Mucosa of descending colon (tissue), 3 donors: ENCODE results near the gene KRT6B. TPM values are rescaled to one million over a fixed set of nuclear protein-coding genes. Genes with fewer than 3 reads are reported as not detected.

Experiments used
- ATAC-seq: fragments of 200-7000 bp; cut with Tn5 transposase; one replicate; pipeline ENCODE4 v1.9.1; 2020; ENCODE audit warnings: mild to moderate bottlenecking, moderate library complexity
- DNase-seq, 3 donors: peaks; one replicate each; pipeline ENCODE4 v3.0.0-alpha.2; 2020
- H3K36me3 ChIP-seq: fragments of 200-600 bp; one replicate; pipeline ENCODE4 v1.8.0; 2021; ENCODE audit warnings: low read depth, mild to moderate bottlenecking
- H3K4me1 ChIP-seq: fragments of 200-600 bp; one replicate; pipeline ENCODE4 v1.8.0; 2021; ENCODE audit warnings: low read depth, mild to moderate bottlenecking
- H3K4me3 ChIP-seq: fragments of 200-600 bp; one replicate; pipeline ENCODE4 v1.8.0; 2021; ENCODE audit warnings: mild to moderate bottlenecking
- H3K9me3 ChIP-seq: fragments of 200-600 bp; one replicate; pipeline ENCODE4 v1.8.0; 2021; ENCODE audit warnings: mild to moderate bottlenecking
- intact Hi-C, 2 donors: fragments of 100-400 bp; cut with DNase I in 1 of 2; cut with micrococcal nuclease in 1 of 2; formaldehyde crosslinking; loops; one replicate each; pipeline versions ENCODE4 v1.11.0 to v1.11.1; 2022; cut with DNase I, micrococcal nuclease
- total RNA-seq, 3 donors: library from RNA; stranded (reverse); fragmentation: NEBNext Ultra II Directional in 2 of 3; extraction: Animal tissue kit (Norgen Biotek cat#: 25700) in 2 of 3; gene quantifications; one replicate each; pipeline versions ENCODE4 v1.2.1 to v1.2.4, GENCODE V29; 2021 to 2023
- TF ChIP-seq, protein P1 (sequence below): fragments of 200-600 bp; IDR thresholded peaks from one replicate; pipeline ENCODE4 v1.8.0; 2022; ENCODE audit warnings: antibody characterized with exemption, mild to moderate bottlenecking
- donor health status: DM: no; HTN: no; CAD: no; lungs with moderate emphysema.
- donor health status: DM: no; HTN: no; CAD: no.
- donor health status: DM: no; HTN: yes; CAD: no.

The KRT6B gene
- total RNA-seq, 3 donors from 2014 or later: not detected

- no peak overlapping the region for H3K4me3 ChIP-seq
- no peaks in the 10 kb centered on the region for H3K36me3 ChIP-seq
- TF ChIP-seq, protein P1, sequence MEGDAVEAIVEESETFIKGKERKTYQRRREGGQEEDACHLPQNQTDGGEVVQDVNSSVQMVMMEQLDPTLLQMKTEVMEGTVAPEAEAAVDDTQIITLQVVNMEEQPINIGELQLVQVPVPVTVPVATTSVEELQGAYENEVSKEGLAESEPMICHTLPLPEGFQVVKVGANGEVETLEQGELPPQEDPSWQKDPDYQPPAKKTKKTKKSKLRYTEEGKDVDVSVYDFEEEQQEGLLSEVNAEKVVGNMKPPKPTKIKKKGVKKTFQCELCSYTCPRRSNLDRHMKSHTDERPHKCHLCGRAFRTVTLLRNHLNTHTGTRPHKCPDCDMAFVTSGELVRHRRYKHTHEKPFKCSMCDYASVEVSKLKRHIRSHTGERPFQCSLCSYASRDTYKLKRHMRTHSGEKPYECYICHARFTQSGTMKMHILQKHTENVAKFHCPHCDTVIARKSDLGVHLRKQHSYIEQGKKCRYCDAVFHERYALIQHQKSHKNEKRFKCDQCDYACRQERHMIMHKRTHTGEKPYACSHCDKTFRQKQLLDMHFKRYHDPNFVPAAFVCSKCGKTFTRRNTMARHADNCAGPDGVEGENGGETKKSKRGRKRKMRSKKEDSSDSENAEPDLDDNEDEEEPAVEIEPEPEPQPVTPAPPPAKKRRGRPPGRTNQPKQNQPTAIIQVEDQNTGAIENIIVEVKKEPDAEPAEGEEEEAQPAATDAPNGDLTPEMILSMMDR: no peak
- H3K4me1 ChIP-seq: no peaks in the 10 kb centered on the region
- intact Hi-C loops: no loop called here
- DNase-seq: no peak
- peak; percentile 31 for ATAC-seq
- no peaks in the 10 kb centered on the region for H3K9me3 ChIP-seq
These were observed 7.0 kb downstream of the KRT6B start for GRCh38 chr12:52444647-52445595.

DNA sequence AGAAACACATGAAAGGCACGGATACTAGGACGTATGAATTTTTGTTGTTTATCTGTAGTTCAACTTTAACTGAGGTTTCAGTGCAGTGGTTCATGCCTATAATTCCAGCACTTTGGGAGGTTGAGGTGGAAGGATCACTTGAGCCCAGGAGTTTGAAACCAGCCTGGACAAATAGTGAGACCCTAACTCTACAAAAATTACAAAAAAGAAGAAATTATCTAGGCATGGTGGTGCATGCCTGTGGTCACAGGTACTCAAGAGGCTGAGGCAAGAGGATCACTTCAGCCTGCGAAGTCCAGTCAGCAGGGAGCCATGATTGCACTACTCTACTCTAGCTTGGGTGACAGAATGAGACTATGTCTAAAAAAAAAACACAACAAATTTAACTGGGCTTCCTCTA is 8.0 kb downstream of the KRT6B start:
- DNase-seq (no peak), ATAC-seq (no peak)
- TF ChIP-seq, protein P1: no peak
- H3K36me3 ChIP-seq: no peaks in the 10 kb centered on the region
- no peak overlapping the region for H3K4me3 ChIP-seq
- no peaks in the 10 kb centered on the region for H3K9me3 ChIP-seq
- H3K4me1 ChIP-seq: no peaks in the 10 kb centered on the region
- intact Hi-C loops: no loop called here

DNA sequence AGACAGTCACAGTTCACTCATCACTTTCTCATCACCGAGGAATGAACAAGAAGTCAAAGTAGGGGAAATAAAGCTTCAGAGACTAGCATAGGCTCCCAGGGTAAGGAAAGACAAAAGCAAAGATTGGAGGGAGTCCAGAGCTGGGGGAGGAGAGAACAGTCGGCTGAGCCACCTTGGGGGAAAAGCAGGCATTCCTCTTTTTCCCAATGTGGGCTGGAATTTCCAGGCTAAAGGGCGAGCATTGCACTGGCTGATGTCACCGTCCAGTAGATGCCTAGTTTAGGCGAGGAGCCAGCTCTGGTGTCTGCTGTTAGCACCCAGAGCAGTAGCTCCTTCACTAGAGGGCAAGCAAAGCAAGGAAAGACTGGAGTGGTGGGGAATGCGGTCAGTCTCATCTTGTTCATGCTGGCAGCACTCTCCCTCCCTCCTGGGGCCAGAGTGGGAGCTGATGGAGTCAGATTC is 9.3 kb downstream of the KRT6B start:
- no peak overlapping the region for H3K4me3 ChIP-seq
- no peaks in the 10 kb centered on the region for H3K4me1 ChIP-seq
- TF ChIP-seq, protein P1: no peak
- H3K36me3 ChIP-seq: no peaks in the 10 kb centered on the region
- no peaks in the 10 kb centered on the region for H3K9me3 ChIP-seq
- no peak for DNase-seq
- no peak for ATAC-seq
- intact Hi-C loops: no loop called here

DNA sequence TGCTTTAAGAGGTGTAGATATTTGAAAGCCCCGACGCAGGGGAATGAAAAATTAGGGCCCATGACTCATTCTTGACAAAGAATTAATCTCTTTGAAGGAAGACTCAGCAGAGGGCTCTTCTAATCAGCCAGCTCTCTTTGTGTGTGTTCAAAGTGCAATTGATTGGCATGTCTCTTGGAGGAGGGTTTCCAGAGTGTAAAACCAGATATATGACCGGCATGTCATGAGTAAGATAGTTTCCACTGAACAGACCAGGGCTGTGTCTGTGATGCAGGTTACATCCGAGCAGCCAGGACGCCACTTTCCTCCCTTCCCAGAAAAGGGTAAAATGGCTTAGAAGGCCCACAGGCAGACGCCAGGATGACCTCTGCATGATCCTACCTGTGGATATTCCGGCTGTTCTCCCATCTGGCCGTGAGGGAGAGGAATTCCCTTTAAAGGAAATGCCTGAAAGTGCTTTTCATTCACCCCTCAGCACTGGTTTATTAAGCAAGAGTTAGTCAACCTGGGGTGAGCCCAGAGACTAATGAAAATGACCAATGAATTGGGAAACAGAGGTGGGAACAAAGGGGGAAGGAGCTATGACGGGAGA is 10.5 kb downstream of the KRT6B start:
- no peaks in the 10 kb centered on the region for H3K36me3 ChIP-seq
- ATAC-seq (no peak), DNase-seq (no peak)
- H3K4me3 ChIP-seq: no peak overlapping the region
- TF ChIP-seq, protein P1: no peak
- intact Hi-C loops: no loop called here
- H3K9me3 ChIP-seq: no peaks in the 10 kb centered on the region
- H3K4me1 ChIP-seq: peaks cover 2% of the 10 kb centered on the region

DNA sequence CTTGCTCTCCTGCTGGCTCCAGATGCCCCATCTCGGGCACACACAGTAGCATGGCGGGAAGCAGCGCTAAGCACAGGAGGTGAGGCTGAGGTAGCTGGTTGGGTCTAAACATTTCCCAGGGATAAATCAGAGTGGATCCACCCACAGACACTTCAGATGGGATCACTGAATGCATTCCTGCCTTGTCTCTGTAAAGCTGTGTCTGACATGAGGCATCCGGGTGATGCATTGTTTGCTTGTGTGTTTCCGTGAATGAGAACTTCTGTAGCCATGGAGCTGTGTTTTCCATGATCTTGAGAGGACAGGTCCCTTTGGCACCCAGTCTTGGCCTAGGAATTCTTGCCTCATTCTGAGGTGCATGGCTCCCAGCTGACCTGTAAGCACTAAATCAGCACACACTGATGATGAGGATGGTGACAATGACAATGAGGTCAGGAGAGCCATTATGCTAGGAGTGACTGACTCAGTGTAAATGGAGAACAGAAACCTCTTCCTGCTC is 11.1 kb downstream of the KRT6B start:
- intact Hi-C loops: no loop called here
- Histone ChIP-seq H3K4me1 (peaks cover 7% of the 10 kb centered on the region), H3K36me3 (no peaks in the 10 kb centered on the region), H3K9me3 (no peaks in the 10 kb centered on the region), H3K4me3 (no peak overlapping the region)
- ATAC-seq (no peak), DNase-seq (no peak)
- TF ChIP-seq, protein P1: no peak
